ENCODE data around the gene LACTBL1.
"Not testable (repeated sequence)": the region's sequence is repeated elsewhere in the genome, so short reads cannot be mapped to it uniquely, and the experiment has no call there.

LACTBL1 gene

DNA sequence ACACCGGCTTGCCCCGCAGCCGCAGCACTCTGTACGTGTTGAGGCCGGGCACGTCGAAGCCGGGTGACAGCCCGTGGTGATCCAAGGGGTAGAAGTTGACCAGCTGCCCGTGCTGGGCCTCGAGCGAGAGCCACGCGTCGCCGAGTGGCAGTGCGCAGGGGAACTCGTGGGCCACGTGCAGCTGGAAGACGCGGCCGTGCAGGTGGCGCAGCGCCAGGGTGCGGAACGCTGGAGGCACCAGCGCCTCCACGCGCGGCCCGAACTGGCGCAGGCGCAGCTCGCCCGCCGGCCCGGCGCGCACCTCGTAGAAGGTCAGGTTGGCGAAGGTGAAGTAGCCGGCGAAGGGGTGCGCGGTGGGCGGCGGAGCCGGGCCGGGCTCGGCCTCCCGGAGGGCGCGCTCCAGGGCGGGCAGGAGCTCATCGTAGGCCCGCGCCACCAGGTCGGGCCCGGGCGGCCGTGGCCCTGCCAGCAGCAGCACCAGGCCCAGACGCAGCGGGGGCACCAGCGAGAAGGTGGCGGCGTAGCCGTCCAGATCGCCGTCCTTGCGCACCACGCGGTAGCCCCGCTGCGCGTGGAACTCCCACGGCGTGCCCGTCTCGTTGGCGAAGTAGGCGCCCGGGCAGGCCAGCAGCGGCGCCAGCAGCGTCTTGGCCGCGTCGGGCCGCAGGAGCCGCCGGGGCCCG, 19.5 kb downstream of the LACTBL1 start:
- H3K36me3 ChIP-seq (ENCODE audit: insufficient read depth) = no peaks in the 10 kb centered on the region
- no peak overlapping the region for H3K4me3 ChIP-seq (IDR thresholded peaks at IDR 0.05; ENCODE audit: insufficient read depth, low read depth, low read length)
- H3K27ac ChIP-seq = no peak overlapping the region
- TF ChIP-seq, protein P1, sequence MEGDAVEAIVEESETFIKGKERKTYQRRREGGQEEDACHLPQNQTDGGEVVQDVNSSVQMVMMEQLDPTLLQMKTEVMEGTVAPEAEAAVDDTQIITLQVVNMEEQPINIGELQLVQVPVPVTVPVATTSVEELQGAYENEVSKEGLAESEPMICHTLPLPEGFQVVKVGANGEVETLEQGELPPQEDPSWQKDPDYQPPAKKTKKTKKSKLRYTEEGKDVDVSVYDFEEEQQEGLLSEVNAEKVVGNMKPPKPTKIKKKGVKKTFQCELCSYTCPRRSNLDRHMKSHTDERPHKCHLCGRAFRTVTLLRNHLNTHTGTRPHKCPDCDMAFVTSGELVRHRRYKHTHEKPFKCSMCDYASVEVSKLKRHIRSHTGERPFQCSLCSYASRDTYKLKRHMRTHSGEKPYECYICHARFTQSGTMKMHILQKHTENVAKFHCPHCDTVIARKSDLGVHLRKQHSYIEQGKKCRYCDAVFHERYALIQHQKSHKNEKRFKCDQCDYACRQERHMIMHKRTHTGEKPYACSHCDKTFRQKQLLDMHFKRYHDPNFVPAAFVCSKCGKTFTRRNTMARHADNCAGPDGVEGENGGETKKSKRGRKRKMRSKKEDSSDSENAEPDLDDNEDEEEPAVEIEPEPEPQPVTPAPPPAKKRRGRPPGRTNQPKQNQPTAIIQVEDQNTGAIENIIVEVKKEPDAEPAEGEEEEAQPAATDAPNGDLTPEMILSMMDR (conservative IDR thresholded peaks at IDR 0.05; ENCODE audit: low read depth, low read length) = no peak
- H4K20me1 ChIP-seq (ENCODE audit: insufficient read depth) = no peaks in the 10 kb centered on the region
- H3K4me2 ChIP-seq = no peak overlapping the region
- no peaks in the 10 kb centered on the region for H3K27me3 ChIP-seq (ENCODE audit: insufficient read depth, low read depth)
- H3K4me1 ChIP-seq (ENCODE audit: low read depth, poor library complexity, severe bottlenecking) = no peaks in the 10 kb centered on the region
- H2AFZ ChIP-seq (ENCODE audit: low read depth) = no peak overlapping the region
- no peaks in the 10 kb centered on the region for H3K79me2 ChIP-seq (ENCODE audit: insufficient read depth, low read depth)
- no peak overlapping the region for H3K9ac ChIP-seq

GRCh38 chr1:22952694-22953056, 20.0 kb downstream of the LACTBL1 start:
- Histone ChIP-seq H3K4me3 (IDR thresholded peaks at IDR 0.05; ENCODE audit: insufficient read depth, low read depth, low read length) (no peak overlapping the region), H3K36me3 (ENCODE audit: insufficient read depth) (no peaks in the 10 kb centered on the region), H3K27ac (no peak overlapping the region), H3K4me1 (ENCODE audit: low read depth, poor library complexity, severe bottlenecking) (no peaks in the 10 kb centered on the region), H3K79me2 (ENCODE audit: insufficient read depth, low read depth) (no peaks in the 10 kb centered on the region), H3K27me3 (ENCODE audit: insufficient read depth, low read depth) (no peaks in the 10 kb centered on the region), H2AFZ (ENCODE audit: low read depth) (no peak overlapping the region), H4K20me1 (ENCODE audit: insufficient read depth) (no peaks in the 10 kb centered on the region), H3K4me2 (no peak overlapping the region), H3K9ac (no peak overlapping the region)
- TF ChIP-seq, protein P1 (conservative IDR thresholded peaks at IDR 0.05; ENCODE audit: low read depth, low read length) = no peak

DNA sequence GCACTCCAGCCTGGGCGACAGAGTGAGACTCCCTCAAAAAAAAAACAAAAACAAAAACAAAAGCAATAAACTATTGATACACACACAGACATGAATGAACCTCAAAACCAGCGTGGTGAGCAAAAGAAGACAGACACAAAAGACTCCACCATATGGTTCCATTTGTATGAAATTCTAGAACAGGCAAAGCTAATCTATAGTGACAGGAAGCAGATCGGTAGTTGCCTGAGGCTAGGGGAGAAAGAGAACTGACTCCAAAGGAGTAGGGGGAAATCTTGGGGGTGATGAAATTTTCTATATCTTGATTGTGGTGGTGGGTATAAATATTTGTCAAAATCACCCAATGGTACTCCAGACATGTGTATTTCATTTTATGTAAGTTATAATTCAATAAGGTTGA, 20.9 kb downstream of the LACTBL1 start:
- Histone ChIP-seq H4K20me1 (ENCODE audit: insufficient read depth) (no peaks in the 10 kb centered on the region), H2AFZ (ENCODE audit: low read depth) (no peak overlapping the region), H3K4me2 (no peak overlapping the region), H3K79me2 (ENCODE audit: insufficient read depth, low read depth) (no peaks in the 10 kb centered on the region), H3K4me3 (IDR thresholded peaks at IDR 0.05; ENCODE audit: insufficient read depth, low read depth, low read length) (no peak overlapping the region), H3K27ac (no peak overlapping the region), H3K9ac (no peak overlapping the region), H3K36me3 (ENCODE audit: insufficient read depth) (no peaks in the 10 kb centered on the region), H3K27me3 (ENCODE audit: insufficient read depth, low read depth) (no peaks in the 10 kb centered on the region), H3K4me1 (ENCODE audit: low read depth, poor library complexity, severe bottlenecking) (no peaks in the 10 kb centered on the region)
- TF ChIP-seq, protein P1 (conservative IDR thresholded peaks at IDR 0.05; ENCODE audit: low read depth, low read length) = no peak

DNA sequence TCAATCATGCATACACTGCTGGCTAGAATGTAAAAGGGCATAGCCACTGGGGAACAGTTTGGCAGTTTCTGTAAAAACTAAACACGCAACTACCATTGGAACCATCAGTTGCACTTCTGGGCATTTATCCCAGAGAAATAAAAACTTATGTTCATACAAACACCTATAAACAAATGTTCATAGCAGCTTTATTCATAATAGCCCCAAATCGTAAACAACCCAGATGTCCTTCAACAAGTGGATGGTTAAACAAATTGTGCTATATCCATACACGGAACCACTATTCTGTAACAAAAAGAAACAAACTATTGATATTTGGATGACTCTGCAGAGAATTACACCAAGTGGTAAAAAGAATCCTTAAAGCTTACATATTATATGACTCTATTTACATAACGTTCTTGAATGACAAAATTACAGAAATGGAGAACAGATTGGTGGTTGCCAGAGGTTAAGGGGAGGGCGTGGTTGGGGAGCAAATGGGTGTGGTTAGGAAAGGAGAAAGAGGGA, 22.8 kb downstream of the LACTBL1 start:
- no peak overlapping the region for H3K4me2 ChIP-seq
- no peaks in the 10 kb centered on the region for H3K79me2 ChIP-seq (ENCODE audit: insufficient read depth, low read depth)
- H3K4me1 ChIP-seq (ENCODE audit: low read depth, poor library complexity, severe bottlenecking) = no peaks in the 10 kb centered on the region
- TF ChIP-seq, protein P1 (conservative IDR thresholded peaks at IDR 0.05; ENCODE audit: low read depth, low read length) = no peak
- no peak overlapping the region for H3K27ac ChIP-seq
- no peak overlapping the region for H3K4me3 ChIP-seq (IDR thresholded peaks at IDR 0.05; ENCODE audit: insufficient read depth, low read depth, low read length)
- H2AFZ ChIP-seq (ENCODE audit: low read depth) = no peak overlapping the region
- H3K9ac ChIP-seq = no peak overlapping the region
- H3K27me3 ChIP-seq (ENCODE audit: insufficient read depth, low read depth) = 0 out of 2 replicates have a peak, but pooled peaks cover 2% of the 10 kb centered on the region
- no peaks in the 10 kb centered on the region for H3K36me3 ChIP-seq (ENCODE audit: insufficient read depth)
- no peaks in the 10 kb centered on the region for H4K20me1 ChIP-seq (ENCODE audit: insufficient read depth)

- not testable (repeated sequence) for H4K20me1 ChIP-seq (ENCODE audit: insufficient read depth); H3K4me2 ChIP-seq; H3K27me3 ChIP-seq (ENCODE audit: insufficient read depth, low read depth)
Observed at GRCh38 chr1:22945171-22945570, 27.5 kb downstream of the LACTBL1 start.

More at GRCh38 chr1:22945171-22945570, 27.5 kb downstream of the LACTBL1 start:
- H2AFZ ChIP-seq (ENCODE audit: low read depth); H3K36me3 ChIP-seq (ENCODE audit: insufficient read depth); H3K9ac ChIP-seq; H3K79me2 ChIP-seq (ENCODE audit: insufficient read depth, low read depth); H3K4me3 ChIP-seq (IDR thresholded peaks at IDR 0.05; ENCODE audit: insufficient read depth, low read depth, low read length); H3K27ac ChIP-seq; H3K4me1 ChIP-seq (ENCODE audit: low read depth, poor library complexity, severe bottlenecking): not testable (repeated sequence)
